OCI-LY3 (cell line): ENCODE results near the gene PDYN.

ENCODE experiments used
- H2AFZ ChIP-seq: fragments of 200-600, 300-600 bp; shearing (Covaris generic); 2 replicates; pipeline ENCODE4 v1.6.0; 2014; ENCODE audit warnings: antibody characterized with exemption, low read depth, low read length
- H3K27ac ChIP-seq: fragments of 200-600, 300-600 bp; sonication (generic); 2 replicates; pipeline ENCODE4 v1.5.1; 2014; ENCODE audit warnings: mild to moderate bottlenecking, low read length, moderate library complexity, mixed read lengths
- H3K27me3 ChIP-seq: fragments of 200-600, 300-600 bp; sonication (generic); 2 replicates; pipeline ENCODE4 v1.6.1; 2014; ENCODE audit warnings: low read depth, low read length, mixed read lengths
- H3K36me3 ChIP-seq: fragments of 200-600, 300-600 bp; sonication (generic); replicated peaks from 2 replicates; pipeline ENCODE3; 2014; ENCODE audit warnings: low read depth, low read length, mixed read lengths
- H3K4me1 ChIP-seq: fragments of 300-600, 200-600 bp; sonication (generic); 2 replicates; pipeline ENCODE4 v1.6.1; 2014; ENCODE audit warnings: low read length, mixed read lengths
- H3K4me2 ChIP-seq: fragments of 200-600, 300-600 bp; sonication (generic); 2 replicates; pipeline ENCODE4 v1.6.1; 2014; ENCODE audit warnings: low read length, mixed read lengths
- H3K4me3 ChIP-seq: fragments of 300-600, 200-600 bp; sonication (generic); 2 replicates; pipeline ENCODE4 v1.5.1; 2014; ENCODE audit warnings: antibody characterized with exemption, mild to moderate bottlenecking, low read length, moderate library complexity
- H3K79me2 ChIP-seq: fragments of 300-600, 200-600 bp; shearing (Covaris generic); 2 replicates; pipeline ENCODE4 v1.6.1; 2014; ENCODE audit warnings: mild to moderate bottlenecking, low read length, mixed read lengths
- H3K9ac ChIP-seq: fragments of 300-600, 200-600 bp; shearing (Covaris generic); 2 replicates; pipeline ENCODE4 v1.6.0; 2014; ENCODE audit warnings: mild to moderate bottlenecking, low read length, moderate library complexity
- H3K9me3 ChIP-seq: fragments of 200-600, 300-600 bp; shearing (Covaris generic); 2 replicates; pipeline ENCODE4 v1.6.1; 2014; ENCODE audit warnings: low read length, mixed read lengths; ENCODE audit not compliant: insufficient read depth
- H4K20me1 ChIP-seq: fragments of 200-600, 300-600 bp; sonication (generic); 2 replicates; pipeline ENCODE4 v1.6.1; 2016; ENCODE audit warnings: low read length, mixed read lengths; ENCODE audit not compliant: insufficient read depth
- CTCF ChIP-seq: fragments of 200-600, 300-600 bp; sonication (generic); IDR thresholded peaks from 2 replicates; pipeline ENCODE4 v1.5.1; 2014; ENCODE audit warnings: antibody characterized with exemption, low read length, low read depth
- EZH2phosphoT487 ChIP-seq: fragments of 200-600 bp; shearing (Covaris generic); IDR thresholded peaks from 2 replicates; pipeline ENCODE4 v1.6.1; 2018; ENCODE audit warnings: antibody characterized with exemption, mixed run types, low read depth

PDYN gene

GRCh38 chr20:1983301-1983700 lies 10.6 kb downstream of the PDYN start:
- Histone ChIP-seq H3K9me3 (no peaks in the 10 kb centered on the region), H2AFZ (no peak overlapping the region), H3K79me2 (no peaks in the 10 kb centered on the region), H3K36me3 (no peaks in the 10 kb centered on the region), H3K27me3 (peaks cover 74% of the 10 kb centered on the region), H3K4me1 (no peaks in the 10 kb centered on the region), H3K4me2 (no peak overlapping the region), H3K9ac (no peak overlapping the region), H4K20me1 (no peaks in the 10 kb centered on the region), H3K27ac (no peak overlapping the region), H3K4me3 (no peak overlapping the region)
- TF ChIP-seq EZH2phosphoT487 (no peak), CTCF (no peak)

GRCh38 chr20:1982686-1983085 lies 11.2 kb downstream of the PDYN start:
- no peak for TF ChIP-seq EZH2phosphoT487
- TF ChIP-seq CTCF: no peak
- Histone ChIP-seq H3K4me2 (no peak overlapping the region), H4K20me1 (no peaks in the 10 kb centered on the region), H3K79me2 (no peaks in the 10 kb centered on the region), H3K4me1 (no peaks in the 10 kb centered on the region), H3K9ac (no peak overlapping the region), H3K36me3 (no peaks in the 10 kb centered on the region), H3K9me3 (no peaks in the 10 kb centered on the region), H3K27me3 (peaks cover 74% of the 10 kb centered on the region), H2AFZ (no peak overlapping the region), H3K27ac (no peak overlapping the region), H3K4me3 (no peak overlapping the region)

- H3K4me3 ChIP-seq: no peak overlapping the region
- TF ChIP-seq CTCF: no peak
- TF ChIP-seq EZH2phosphoT487: no peak
- H2AFZ ChIP-seq: no peak overlapping the region
- H3K9ac ChIP-seq: no peak overlapping the region
- peaks cover 63% of the 10 kb centered on the region for H3K27me3 ChIP-seq
- H3K27ac ChIP-seq: no peak overlapping the region
- no peak overlapping the region for H3K4me2 ChIP-seq
- H3K9me3 ChIP-seq: no peaks in the 10 kb centered on the region
- H3K79me2 ChIP-seq: no peaks in the 10 kb centered on the region
- no peaks in the 10 kb centered on the region for H3K36me3 ChIP-seq
- H3K4me1 ChIP-seq: no peaks in the 10 kb centered on the region
- H4K20me1 ChIP-seq: no peaks in the 10 kb centered on the region
Observed at GRCh38 chr20:1979106-1979778, 14.6 kb downstream of the PDYN start.

GRCh38 chr20:1975291-1975690 lies 18.6 kb downstream of the PDYN start:
- no peak overlapping the region for H3K9ac ChIP-seq
- no peak overlapping the region for H3K27ac ChIP-seq
- H3K4me3 ChIP-seq: no peak overlapping the region
- H3K36me3 ChIP-seq: no peaks in the 10 kb centered on the region
- TF ChIP-seq EZH2phosphoT487 (no peak), CTCF (no peak)
- H2AFZ ChIP-seq: no peak overlapping the region
- H3K4me2 ChIP-seq: no peak overlapping the region
- H3K27me3 ChIP-seq: peaks cover 70% of the 10 kb centered on the region
- no peaks in the 10 kb centered on the region for H4K20me1 ChIP-seq
- H3K79me2 ChIP-seq: no peaks in the 10 kb centered on the region
- no peaks in the 10 kb centered on the region for H3K4me1 ChIP-seq
- H3K9me3 ChIP-seq: no peaks in the 10 kb centered on the region
